ENCODE results near the gene OR10V1. TPM values are rescaled to one million over a fixed set of nuclear protein-coding genes. Genes with fewer than 3 reads are reported as not detected.
A peak's percentile ranks its signal among the peaks of the same experiment; 100 is the strongest.

Gene OR10V1, protein sequence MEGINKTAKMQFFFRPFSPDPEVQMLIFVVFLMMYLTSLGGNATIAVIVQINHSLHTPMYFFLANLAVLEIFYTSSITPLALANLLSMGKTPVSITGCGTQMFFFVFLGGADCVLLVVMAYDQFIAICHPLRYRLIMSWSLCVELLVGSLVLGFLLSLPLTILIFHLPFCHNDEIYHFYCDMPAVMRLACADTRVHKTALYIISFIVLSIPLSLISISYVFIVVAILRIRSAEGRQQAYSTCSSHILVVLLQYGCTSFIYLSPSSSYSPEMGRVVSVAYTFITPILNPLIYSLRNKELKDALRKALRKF
- not detected for polyA plus RNA-seq (ENCODE audit: insufficient read length in 4 of 4)

GRCh38 chr11:59713745-59714144 lies at the start of gene OR10V1:
Gene OR10V1, minus strand, starts transcription at chr11:59713845. Its CDS starts 0 bp downstream, at chr11:59713845.
- no peak for DNase-seq (ENCODE audit: low read depth in 4 of 4, low spot score in 2 of 4)

DNA sequence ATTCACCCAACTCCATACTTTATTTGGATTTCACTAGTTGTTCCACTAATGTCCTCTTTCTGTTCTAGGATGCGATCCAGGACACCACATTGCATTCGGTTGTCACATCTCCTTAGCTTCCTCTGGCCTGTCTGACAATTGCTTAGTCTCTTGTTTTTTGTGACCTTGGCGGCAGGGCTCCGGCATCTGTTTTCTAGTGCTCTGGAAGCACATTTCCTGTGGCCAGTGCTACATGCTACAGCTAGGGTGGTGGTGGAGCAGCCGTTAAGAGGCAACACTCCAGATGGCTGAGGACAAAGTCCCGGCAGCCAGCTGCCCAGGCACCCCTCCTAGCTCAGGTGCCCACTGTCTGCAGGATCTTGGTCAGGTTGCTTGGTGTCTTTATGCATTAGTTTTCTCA lies 48.3 kb upstream of the OR10V1 start:
- DNase-seq (ENCODE audit: low read depth in 4 of 4, low spot score in 2 of 4): no peak

- no peak for DNase-seq (ENCODE audit: low read depth in 4 of 4, low spot score in 2 of 4)
These were observed 47.1 kb upstream of the OR10V1 start for GRCh38 chr11:59760771-59761170.

DNA sequence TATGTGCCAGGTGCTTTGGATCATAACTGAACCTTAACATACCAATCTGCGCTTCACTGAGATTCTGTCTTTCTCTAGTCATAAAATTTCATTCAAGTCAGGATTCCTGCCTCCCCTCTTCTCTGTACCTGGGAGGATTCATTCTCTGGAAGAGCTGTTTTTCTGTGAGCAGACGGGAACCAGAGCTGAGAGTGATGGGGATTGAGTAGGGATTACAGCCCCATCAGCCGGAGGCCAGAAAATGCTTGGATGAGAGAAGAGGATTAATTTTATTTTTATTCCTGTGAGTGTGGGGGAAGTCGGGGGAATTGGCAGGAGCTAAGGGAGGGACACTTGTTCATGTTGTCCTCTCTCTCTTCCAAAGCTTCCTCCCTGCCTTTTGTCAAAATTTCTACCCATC lies 46.3 kb upstream of the OR10V1 start:
- DNase-seq (ENCODE audit: low read depth in 4 of 4, low spot score in 2 of 4): no peak

DNA sequence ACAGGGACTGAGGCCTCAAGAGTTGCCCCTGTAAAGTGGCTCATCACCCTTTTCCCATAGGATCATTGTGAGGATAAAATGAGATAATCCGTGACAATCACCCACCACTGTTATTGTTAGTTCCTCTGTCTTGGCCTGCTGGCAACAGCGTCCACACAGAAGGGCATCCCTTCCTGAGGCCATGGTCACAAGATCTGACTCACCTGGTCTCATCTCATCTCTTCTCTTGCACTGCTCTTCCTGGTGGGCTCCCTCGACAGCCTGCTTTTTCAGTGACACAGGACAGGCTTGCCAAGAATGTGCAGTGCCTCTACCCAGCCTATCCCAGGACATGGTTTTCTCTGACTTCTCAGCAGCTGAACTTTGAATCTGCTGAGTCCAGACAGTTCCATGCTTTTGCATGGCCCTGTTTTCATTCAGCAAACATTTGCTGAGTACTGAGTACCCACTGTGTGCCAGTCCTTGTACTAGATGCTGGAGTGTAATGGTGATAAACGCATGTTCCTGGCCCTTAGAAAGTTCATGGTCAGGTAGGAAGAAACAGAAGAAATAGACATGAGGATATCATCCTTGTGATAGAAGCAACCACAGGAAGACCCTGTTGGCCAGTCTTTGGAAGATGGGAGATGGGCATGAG lies 44.9 kb upstream of the OR10V1 start:
- no peak for DNase-seq (ENCODE audit: low read depth in 4 of 4, low spot score in 2 of 4)

DNA sequence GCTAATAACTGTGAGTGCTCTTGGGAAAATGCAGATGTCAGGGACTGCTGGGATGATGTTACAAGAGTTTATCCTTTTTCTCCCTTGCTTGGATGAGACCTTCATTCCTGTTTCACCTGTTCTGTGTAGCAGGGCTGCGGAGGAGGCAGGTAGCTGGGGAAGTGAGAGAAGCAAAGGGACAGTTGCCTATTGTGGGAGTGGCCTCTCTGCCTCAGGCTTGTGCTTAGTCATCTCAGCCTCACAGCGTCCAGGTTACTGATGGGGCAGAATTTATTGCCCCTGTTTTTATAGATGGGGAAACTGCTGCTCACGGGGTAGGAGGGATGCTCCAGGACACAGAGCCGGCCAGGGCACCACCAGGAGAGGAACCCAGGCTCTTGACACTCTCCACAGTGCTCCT lies 43.2 kb upstream of the OR10V1 start:
- DNase-seq (ENCODE audit: low read depth in 4 of 4, low spot score in 2 of 4): no peak

DNA sequence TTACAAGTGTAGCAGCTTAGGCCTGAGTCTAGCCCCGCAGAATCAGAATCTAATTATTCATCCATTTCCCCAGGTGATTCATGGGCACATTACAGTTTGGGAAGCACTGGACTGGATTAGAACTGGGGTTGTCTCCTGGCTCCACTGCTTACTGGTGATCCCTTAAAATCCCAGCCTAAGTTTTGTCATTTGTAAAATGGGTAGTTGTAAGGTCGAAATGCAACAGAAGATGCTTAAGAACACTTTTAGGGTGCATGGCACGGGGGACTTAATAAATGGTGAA lies 42.9 kb upstream of the OR10V1 start:
- no peak for DNase-seq (ENCODE audit: low read depth in 4 of 4, low spot score in 2 of 4)

DNA sequence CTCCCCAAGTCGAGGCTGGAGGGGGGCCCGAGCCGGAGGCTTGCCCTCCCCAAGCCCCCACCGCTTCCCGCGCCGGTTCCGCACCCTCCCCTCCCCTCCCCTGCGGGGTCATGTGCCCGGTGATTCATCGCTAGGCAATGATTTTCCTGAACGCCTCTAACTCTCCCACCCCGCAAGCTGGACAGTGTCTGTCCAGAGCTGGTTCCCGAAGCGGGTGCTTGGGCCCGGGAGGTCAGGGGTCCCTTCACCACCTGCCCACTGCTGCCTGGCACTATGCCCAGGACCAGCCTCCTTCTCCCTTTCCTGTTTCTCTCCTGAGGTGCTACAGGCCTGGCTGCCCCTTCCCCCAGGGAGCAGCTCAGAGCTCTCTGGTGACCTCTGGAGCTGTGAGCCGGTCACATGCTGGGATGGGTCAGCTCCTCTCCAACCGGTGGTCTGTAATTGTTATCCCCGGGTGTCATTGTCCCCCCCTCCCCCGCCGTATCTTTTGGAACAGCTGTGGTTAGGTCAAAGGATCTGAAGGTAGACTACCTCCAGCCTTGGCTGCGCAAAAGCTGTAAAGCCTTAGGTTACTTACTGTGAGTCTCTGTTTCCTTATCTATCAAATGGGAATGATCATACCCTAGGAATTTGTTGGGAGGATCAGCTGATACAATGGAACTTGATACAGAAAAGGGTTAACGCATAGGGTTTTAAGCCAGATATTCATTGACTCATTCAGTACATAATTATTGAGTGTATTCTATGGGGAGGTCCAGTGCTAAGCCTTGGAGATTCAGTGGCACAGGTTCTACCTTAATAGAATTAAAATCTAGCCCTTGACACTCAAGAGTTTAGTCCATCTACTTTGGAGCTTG lies 42.3 kb upstream of the OR10V1 start:
- peak in 3 of 4 donors; percentile 23 to 39 (median 24) for DNase-seq (ENCODE audit: low read depth in 4 of 4, low spot score in 2 of 4)

- peak in 3 of 4 donors; percentile 32 to 37 (median 34) for DNase-seq (ENCODE audit: low read depth in 4 of 4, low spot score in 2 of 4)
These were observed 41.4 kb upstream of the OR10V1 start, which contains the start of gene STX3 for GRCh38 chr11:59754859-59755700. Gene STX3, plus strand, starts transcription at chr11:59755376. Its CDS starts 230 bp downstream, at chr11:59755606.

DNA sequence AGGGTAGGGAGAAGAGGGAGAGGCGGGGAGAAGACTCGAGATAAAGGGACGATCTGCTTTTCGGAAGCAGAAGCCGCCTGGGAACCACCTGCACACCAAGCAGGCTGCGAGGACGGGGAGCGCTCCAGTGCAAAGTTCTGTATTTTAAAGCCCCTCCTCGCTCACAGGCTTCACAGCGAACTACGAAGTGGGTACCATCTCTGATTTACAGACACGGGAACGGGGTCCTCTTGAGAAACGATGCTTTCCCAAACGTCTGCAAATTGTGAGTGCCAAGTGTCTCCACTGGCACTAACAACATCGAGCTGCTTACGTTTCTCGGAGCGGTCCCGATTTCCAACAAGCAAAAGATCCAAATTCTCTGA lies 40.8 kb upstream of the OR10V1 start:
- peak in 3 of 4 donors; percentile 10 to 27 (median 16) for DNase-seq (ENCODE audit: low read depth in 4 of 4, low spot score in 2 of 4)

DNA sequence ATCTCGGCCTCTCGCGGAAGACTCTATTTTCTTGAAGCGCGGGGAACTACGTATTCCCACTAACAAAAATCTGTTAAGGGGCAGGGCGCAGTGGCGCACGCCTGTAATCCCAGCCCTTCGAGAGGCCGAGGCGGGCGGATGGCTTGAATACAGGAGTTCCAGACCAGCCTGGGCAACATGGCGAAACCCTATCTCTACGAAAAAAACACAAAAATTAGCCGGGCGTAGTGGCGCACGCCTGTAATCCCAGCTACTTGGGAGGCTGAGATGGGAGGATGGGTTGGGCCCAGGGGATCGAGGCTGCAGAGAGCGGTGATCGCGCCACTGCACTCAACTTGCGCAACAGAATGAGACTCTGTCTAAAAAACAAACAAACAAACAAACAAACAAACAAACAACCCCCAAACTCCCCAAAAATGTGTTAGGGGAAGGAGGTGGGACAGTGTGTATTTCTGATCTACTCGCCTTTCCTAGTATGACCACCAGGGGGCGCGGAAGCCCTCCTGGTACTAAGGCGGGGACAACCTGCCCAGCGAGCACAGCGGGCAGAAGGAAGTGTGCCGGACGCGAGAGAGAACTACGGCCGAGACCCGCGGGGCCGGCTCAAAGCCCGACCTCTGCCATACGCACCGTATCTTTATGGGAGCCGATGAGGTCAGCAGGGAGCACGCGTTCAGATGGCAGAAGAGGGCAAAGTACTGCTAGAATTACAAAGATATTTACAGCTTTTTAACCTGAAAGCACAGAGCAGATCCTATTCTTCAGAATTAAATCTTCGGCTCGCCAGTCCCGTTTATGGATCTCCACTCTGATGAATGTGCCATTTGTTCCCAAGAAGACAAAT lies 40.2 kb upstream of the OR10V1 start:
- peak; percentile 41 to 61 (median 54) for DNase-seq (ENCODE audit: low read depth in 4 of 4, low spot score in 2 of 4)

DNA sequence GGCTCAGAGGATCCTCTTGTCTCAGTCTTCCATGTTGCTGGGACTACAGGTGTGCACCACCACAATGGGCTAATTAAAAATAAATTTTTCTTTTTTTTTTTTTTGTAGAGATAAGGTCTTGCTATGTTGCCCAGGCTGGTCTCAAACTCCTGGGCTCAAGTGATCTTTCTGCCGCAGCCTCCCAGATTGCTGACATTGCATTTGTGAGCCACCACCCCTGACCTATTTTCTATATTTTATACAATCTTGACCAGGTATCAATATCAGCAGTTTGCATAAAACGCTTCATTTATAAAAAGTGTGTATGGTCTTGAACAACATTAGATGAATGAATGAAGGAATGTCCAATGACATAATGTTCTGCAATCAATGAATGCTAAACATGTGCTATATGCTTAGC lies 32.5 kb upstream of the OR10V1 start:
- DNase-seq (ENCODE audit: low read depth in 4 of 4, low spot score in 2 of 4): no peak

DNA sequence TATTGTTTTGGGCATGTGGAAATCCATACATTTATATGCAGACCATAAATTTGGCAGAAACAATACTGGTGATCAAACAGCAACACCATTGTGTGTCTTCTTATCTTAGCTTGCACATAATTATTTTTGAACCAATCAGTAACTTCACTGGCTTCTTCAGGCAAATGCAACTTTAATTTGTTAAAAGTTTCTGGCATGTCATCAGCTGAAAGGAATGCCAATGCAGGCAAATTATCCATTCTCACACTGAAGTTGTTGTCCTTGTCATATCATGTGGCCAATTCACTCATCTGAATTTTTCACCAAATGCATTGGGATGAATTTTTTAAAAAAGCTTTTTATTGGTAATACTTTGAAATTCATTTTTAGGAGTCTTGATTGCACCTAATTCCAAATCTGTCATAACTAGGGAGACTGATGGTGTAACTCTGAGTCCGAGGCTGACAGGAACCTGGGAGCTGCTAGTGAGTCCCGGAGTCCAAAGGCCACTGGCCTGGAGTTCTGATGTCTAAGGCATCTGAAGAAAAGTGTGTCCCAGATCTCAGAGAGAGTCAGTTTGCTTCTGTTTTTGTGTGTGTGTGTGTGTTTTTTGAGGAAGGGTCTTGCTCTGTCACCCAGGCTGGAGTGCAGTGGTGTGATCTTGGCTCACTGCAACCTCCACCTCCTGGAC lies 17.4 kb upstream of the OR10V1 start:
- no peak for DNase-seq (ENCODE audit: low read depth in 4 of 4, low spot score in 2 of 4)

GRCh38 chr11:59729834-59730233 lies 16.2 kb upstream of the OR10V1 start:
- no peak for DNase-seq (ENCODE audit: low read depth in 4 of 4, low spot score in 2 of 4)

DNA sequence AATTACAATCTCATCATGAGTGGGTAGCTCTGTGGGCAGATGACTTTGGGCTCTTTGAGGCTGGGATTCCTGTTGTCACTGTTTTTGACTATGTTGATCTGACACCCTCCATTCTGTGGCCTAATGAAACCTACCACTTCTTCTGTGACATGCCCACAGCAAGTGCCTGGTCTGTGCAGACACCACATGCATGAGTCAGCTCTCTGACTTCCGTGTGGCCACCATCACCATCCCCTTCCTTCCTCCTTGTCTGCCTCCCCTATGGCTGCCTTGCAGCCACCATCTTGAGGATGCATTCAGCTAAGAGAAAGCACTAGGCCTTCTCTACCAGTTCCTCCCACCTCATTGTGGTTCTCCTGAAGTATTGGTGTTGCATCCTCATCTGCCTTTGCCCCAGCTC lies 15.3 kb upstream of the OR10V1 start:
- no peak for DNase-seq (ENCODE audit: low read depth in 4 of 4, low spot score in 2 of 4)

DNA sequence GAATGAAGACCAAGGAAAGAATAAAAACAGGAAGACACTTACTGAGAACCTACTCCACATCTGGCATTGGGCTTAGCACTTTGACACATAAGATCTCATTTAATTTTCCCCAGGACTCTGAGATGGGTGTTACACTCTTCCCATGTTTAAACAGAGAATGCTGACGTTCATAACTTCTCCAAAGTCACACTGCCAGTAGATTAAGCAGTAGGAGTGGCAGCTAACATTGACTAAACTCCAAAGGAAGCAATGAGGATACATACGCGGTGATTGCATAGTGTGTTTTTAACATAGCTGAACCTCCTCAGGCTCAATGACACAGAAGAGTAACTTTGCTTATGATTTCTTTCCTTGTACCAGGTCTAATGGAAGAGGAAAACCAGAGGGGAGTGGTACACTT lies 14.5 kb upstream of the OR10V1 start:
- no peak for DNase-seq (ENCODE audit: low read depth in 4 of 4, low spot score in 2 of 4)

- DNase-seq (ENCODE audit: low read depth in 4 of 4, low spot score in 2 of 4): no peak
These were observed 13.8 kb upstream of the OR10V1 start for GRCh38 chr11:59727426-59727825.

DNA sequence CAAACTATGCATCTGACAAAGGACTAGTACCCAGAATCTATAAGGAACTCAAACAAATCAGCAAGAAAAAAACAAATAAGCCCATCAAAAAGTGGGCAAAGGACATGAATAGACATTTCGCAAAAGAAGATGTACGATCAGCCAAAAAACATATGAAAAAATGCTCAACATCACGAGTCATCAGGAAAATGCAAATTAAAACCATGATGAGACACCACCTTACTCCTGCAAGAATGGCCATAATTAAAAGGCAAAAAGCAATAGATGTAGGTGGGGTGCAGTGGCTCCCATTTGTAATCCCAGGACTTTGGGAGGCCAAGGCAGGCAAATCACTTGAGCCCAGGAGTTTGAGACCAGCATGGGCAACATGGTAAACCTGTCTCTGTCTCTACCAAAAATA lies 10.4 kb upstream of the OR10V1 start:
- no peak for DNase-seq (ENCODE audit: low read depth in 4 of 4, low spot score in 2 of 4)

GRCh38 chr11:59719556-59719955 lies 5.9 kb upstream of the OR10V1 start:
- no peak for DNase-seq (ENCODE audit: low read depth in 4 of 4, low spot score in 2 of 4)

All from left renal cortex interstitium (tissue), 4 donors.